ENCODE measurements around the gene HCN3. TPM values are rescaled to one million over a fixed set of nuclear protein-coding genes. Genes with fewer than 3 reads are reported as not detected.
A peak's percentile ranks its signal among the peaks of the same experiment; 100 is the strongest.

The HCN3 gene
- total RNA-seq, 1 donor from 2014 or later = 1.8 TPM

GRCh38 chr1:155250633-155251449, 26.4 kb upstream of the HCN3 start:
- peak; percentile 96 for DNase-seq (ENCODE audit: missing footprints)
- intact Hi-C loops (cut with DNase I) = loop anchor here (1.0 to 2.0 kb wide), 3 partner anchors 57 to 342 kb away; partner anchors contain the start of gene FDPS
- ATAC-seq = peak; percentile 85

GRCh38 chr1:155251566-155251965, 25.7 kb upstream of the HCN3 start:
- no peak for DNase-seq (ENCODE audit: missing footprints)
- intact Hi-C loops (cut with DNase I) = loop anchor here (2.0 kb wide), 2 partner anchors 71 to 341 kb away; no protein-coding TSS in a partner anchor
- no peak for ATAC-seq

GRCh38 chr1:155253208-155253607, 24.1 kb upstream of the HCN3 start:
- intact Hi-C loops (cut with DNase I) = no loop called here
- DNase-seq (ENCODE audit: missing footprints) (peak; percentile 50), ATAC-seq (no peak)

DNA sequence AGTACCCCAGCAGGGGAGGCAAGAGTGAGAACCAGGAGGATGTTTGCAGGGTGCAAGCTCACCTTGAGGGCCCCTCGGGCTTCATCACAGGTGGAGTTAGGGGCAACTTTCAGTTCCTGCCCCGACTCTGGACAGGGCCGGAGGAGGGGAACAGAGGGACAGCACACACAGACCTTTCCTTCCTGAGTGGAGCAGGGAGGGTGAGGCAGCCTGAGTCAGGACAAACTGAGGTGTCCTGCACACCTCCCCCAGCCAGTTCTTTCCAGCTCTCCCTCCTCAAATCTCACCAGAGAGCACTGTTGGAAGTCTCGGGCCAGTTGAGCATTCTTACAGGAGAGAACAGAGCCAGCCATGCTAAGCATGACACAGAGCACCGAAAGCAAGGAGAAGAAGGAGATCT, 23.5 kb upstream of the HCN3 start:
- DNase-seq (ENCODE audit: missing footprints) (no peak), ATAC-seq (no peak)
- intact Hi-C loops (cut with DNase I) = no loop called here

GRCh38 chr1:155254228-155254713, 23.0 kb upstream of the HCN3 start:
- ATAC-seq = peak; percentile 0
- intact Hi-C loops (cut with DNase I) = no loop called here
- DNase-seq (ENCODE audit: missing footprints) = peak; percentile 59

DNA sequence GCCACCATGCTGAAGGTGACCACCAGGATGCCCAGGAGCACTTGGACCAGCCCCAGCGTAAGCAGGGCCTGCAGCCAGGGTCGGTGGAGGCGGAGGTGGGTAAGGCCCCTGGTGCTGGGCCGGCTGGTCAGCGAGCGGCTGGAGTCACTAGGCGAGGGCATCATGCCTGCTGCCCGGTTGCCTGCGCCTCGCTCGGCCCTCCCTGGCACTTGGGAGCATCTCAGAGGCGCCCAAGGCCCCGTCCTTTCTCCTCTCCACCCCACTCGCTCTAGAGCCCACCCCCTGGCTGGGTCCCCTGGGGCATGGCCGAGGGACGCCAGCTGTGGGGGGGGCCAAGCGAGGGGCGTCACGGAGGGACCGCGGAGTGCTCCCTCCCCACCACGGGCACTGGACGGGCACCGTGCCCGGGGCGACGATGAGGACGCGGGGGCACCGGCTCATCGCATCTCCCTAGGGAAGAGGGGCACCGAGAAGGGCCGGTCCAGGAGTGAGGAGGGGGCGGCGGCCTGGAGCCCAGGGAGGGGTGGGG, 22.5 kb upstream of the HCN3 start:
- ATAC-seq = peak; percentile 8
- intact Hi-C loops (cut with DNase I) = no loop called here
- DNase-seq (ENCODE audit: missing footprints) = peak; percentile 75

GRCh38 chr1:155255243-155256007, 21.8 kb upstream of the HCN3 start, which contains the start of gene ENTREP3:
ENTREP3 (minus strand) TSS chr1:155255483; CDS start chr1:155254877, 606 bp downstream.
- ATAC-seq (peak; percentile 89), DNase-seq (ENCODE audit: missing footprints) (peak; percentile 95)
- intact Hi-C loops (cut with DNase I) = no loop called here

DNA sequence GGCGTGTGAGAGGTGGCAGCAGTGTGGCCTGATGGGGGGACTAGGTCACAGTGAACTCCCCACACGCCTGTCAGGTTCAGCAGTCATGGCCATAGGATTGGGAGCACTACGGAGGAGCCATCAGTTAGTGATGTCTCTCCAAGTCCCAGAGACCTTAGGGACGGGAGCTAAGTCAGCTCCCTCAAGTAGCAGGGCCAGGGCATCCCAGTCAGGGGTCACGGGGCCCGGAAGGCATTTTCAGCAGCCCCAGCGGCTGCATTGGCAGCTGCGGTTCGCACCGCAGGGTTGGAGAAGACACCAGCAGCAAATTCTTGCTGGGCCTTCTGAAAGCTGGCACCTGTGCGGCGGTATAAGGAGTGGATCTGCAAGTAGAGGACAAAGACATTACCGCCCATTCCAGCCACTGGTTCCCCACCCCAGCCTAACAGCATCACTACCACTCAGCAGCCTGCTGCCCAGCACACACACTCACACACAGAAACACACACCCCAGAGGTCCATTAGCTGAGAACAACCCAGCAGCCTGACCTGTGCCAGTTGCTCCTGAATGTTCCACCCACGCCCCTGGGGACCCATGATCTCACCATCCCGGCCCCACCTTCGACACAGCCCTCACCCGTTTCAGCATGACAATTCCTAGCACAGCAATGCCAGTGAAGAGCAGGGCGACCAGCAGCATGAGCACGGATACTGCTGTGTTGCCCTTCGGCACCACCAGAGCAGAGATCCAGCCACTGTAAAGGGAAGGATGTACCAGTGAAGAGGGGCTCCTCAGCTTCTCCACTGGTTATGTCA, 21.0 kb upstream of the HCN3 start:
- DNase-seq (ENCODE audit: missing footprints) (peak; percentile 53), ATAC-seq (no peak)
- intact Hi-C loops (cut with DNase I) = no loop called here

GRCh38 chr1:155260276-155260675, 17.0 kb upstream of the HCN3 start:
- DNase-seq (ENCODE audit: missing footprints) (no peak), ATAC-seq (no peak)
- intact Hi-C loops (cut with DNase I) = no loop called here

DNA sequence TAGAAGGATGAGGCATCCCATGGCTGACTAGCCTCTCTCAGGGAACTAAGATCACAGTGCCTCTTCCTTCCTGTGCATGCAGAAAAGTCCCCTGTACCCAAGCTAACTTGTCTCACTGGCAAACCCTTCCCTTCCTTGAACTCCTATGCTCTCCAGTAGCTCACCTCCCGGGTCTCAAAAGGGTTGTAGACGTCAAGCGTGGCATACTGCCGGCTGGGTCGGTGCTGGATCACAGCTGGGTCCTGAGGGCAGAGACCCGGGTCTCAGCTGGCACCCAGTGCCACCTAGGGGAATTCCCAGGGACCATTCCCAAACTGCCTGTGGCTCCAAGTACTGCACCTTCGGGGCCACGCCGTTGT, 15.8 kb upstream of the HCN3 start:
- intact Hi-C loops (cut with DNase I) = no loop called here
- DNase-seq (ENCODE audit: missing footprints) (no peak), ATAC-seq (no peak)

GRCh38 chr1:155261852-155262673, 15.2 kb upstream of the HCN3 start, which contains the start of gene SCAMP3:
SCAMP3 (minus strand) TSS chr1:155262360; CDS start chr1:155262151, 209 bp downstream.
- intact Hi-C loops (cut with DNase I) = loop anchor here (1.0 kb wide), 1 partner anchor 11 kb away; the partner anchor contains the start of gene CLK2
- peak; percentile 98 for ATAC-seq
- DNase-seq (ENCODE audit: missing footprints) = peak; percentile 96

DNA sequence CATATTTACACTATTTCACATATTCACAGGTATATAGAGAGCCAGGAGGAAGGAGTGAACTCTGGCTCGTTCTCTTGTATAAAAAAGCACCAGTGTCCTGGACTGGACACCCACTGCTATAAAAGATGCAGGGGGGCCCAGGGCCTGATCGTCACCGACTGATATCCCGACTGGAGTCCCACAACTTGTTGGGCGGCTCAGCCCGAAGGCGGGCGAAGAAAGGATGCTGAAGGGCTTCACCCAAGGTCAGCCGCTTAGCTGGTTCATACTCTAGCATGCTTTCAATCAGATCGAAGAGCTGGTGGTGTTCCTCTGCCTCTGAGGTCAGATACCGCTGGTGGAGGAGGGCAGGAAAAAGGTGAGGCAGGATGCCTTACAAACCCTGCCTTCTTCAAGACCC, 14.2 kb upstream of the HCN3 start:
- intact Hi-C loops (cut with DNase I) = no loop called here
- ATAC-seq (no peak), DNase-seq (ENCODE audit: missing footprints) (no peak)

- intact Hi-C loops (cut with DNase I) = no loop called here
- ATAC-seq = no peak
- no peak for DNase-seq (ENCODE audit: missing footprints)
These were observed 10.7 kb upstream of the HCN3 start for GRCh38 chr1:155266553-155266952.

DNA sequence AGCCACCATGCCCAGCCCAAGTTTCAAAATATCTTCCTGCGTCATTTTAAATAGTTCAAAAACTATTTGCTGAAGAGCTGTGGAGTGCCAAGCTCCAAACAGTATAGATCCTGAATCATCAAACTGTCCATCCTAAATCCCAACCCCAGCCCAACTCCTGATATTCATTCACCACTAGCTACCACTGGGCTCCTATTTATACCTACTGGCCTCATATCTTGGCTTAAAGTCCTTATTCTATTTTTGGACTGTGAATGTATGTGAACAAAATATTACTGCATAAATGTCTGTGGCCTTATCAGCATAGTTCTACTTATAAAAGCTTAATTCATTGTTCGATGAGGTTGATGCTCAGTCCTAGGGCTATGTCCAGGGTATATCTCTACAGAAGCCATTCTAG, 9.9 kb upstream of the HCN3 start:
- intact Hi-C loops (cut with DNase I) = no loop called here
- DNase-seq (ENCODE audit: missing footprints) = no peak
- no peak for ATAC-seq

DNA sequence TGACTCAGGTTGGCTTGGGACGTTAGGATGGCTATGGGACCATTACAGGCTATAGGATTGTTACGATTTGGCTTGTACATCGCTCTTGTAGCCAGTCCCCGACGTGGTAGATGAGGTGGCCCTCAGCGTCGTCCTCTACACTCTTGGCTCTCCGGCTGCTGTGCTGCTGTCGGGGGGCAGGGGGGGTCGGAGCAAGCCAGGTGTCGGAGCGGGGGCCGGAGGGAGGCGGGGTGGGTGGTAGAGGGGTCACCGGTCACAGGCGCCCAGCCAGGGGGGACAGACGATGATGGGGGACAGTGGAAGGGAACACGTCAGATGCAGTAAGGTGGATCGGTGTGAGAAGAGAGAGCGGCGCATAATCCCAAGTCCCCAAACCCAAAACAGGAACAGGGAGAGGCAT, 8.6 kb upstream of the HCN3 start:
- DNase-seq (ENCODE audit: missing footprints) = no peak
- no peak for ATAC-seq
- intact Hi-C loops (cut with DNase I) = no loop called here

DNA sequence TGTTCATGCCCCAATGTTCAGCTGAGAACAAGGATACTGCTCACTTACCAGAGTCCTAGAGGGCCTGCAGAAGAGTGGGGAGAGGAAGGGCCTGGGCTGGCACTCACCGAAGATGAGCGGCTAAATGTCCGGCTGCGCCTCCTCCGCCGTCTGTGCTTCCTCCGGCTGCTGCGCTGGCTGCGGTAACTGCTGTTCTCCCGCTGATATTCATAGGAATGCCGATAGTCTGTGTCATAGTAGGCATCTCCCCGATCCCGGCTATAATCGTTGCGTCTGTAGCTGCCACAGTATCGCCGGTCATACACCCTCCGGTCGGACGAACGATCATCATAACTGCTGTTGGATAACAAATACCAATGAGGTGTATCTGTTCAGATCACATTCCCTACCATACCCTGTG, 7.9 kb upstream of the HCN3 start:
- DNase-seq (ENCODE audit: missing footprints) (no peak), ATAC-seq (no peak)
- intact Hi-C loops (cut with DNase I) = no loop called here

- DNase-seq (ENCODE audit: missing footprints) (no peak), ATAC-seq (peak; percentile 22)
- intact Hi-C loops (cut with DNase I) = loop anchor here (1.0 kb wide), 1 partner anchor 10 kb away; the partner anchor contains the start of gene SCAMP3
These were observed 4.6 kb upstream of the HCN3 start for GRCh38 chr1:155272466-155273342.
